K562 (cell line): ENCODE measurements around the gene BOLA1.

ENCODE experiments used
- JUN ChIP-seq, 2 experiments: sonication (generic) in 1 of 2; formaldehyde crosslinking in 1 of 2; IDR thresholded peaks; 2 replicates each; pipeline versions ENCODE4 v1.6.1 to v1.8.0; 2012 to 2022; ENCODE audit warnings: borderline replicate concordance in 2 of 2, mild to moderate bottlenecking in 2 of 2, improper control_type of control experiment in 1 of 2, low read depth in 1 of 2, low read length in 1 of 2, missing genetic modification reagents in 1 of 2
- NCOA2 ChIP-seq, 2 experiments: fragments of 450-650 bp; IDR thresholded peaks; 2 replicates each; pipeline ENCODE4 v1.6.1; 2018; ENCODE audit warnings: mild to moderate bottlenecking in 2 of 2, moderate library complexity in 1 of 2; ENCODE audit not compliant: partially characterized antibody in 2 of 2
- TAF1 ChIP-seq: IDR thresholded peaks from 2 replicates; pipeline ENCODE4 v1.6.1; 2011; ENCODE audit warnings: mild to moderate bottlenecking, low read length, moderate library complexity; ENCODE audit not compliant: insufficient read depth, control insufficient read depth, severe bottlenecking; ENCODE audit errors: extremely low read depth
- U2AF1 ChIP-seq: fragments of 200-400 bp; formaldehyde crosslinking; optimal IDR thresholded peaks from 2 replicates; pipeline ENCODE3; 2017; ENCODE audit warnings: mild to moderate bottlenecking, low read depth, low read length, moderate library complexity
- ZNF316 ChIP-seq: fragments of 450-650 bp; IDR thresholded peaks from 2 replicates; pipeline ENCODE4 v1.6.1; 2016
- ZNF444 ChIP-seq: fragments of 250-450 bp; sonication (Bioruptor Pico); IDR thresholded peaks from 2 replicates; pipeline ENCODE4 v1.4.0; 2020; ENCODE audit warnings: mild to moderate bottlenecking, moderate library complexity
- TF ChIP-seq, protein P1 (sequence below), 3 experiments: fragments of 200-800 bp in 1 of 3; fragments of 250-450 bp in 1 of 3; fragments of 450-650 bp in 1 of 3; sonication (Bioruptor Pico) in 1 of 3; sonication (Bioruptor generic) in 1 of 3; formaldehyde crosslinking in 1 of 3; IDR thresholded peaks; 2 replicates each; pipeline versions ENCODE4 v1.6.1 to v1.8.0; 2016 to 2022; ENCODE audit warnings: mild to moderate bottlenecking in 2 of 3, missing genetic modification characterization in 2 of 3, missing compliant biosample characterization in 1 of 3, moderate library complexity in 1 of 3
- TF ChIP-seq, protein P2 (sequence below): sonication (generic); formaldehyde crosslinking; IDR thresholded peaks from 2 replicates; pipeline ENCODE4 v1.8.0; 2022; ENCODE audit warnings: mild to moderate bottlenecking, low read depth, missing genetic modification reagents

DNA sequence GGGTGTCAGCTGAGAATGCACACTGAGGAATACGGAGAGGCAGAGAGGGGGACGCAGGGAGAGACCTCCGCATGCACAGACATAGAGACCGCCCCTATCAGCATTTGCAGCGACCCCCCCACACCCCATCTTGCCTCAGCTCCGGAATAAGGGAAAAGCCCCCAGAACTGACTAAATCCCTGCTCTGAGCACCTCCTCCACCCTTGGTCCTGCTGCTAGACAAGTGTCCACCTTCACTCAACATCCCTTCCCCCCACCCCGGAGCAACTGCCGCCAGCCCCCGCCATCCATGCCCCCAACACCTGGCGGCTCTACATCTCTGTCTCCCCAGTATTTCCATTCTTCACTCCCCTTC is 17.5 kb downstream of the BOLA1 start:
- TF ChIP-seq U2AF1 (no peak), NCOA2 (IDR thresholded peaks at IDR 0.05; ENCODE audit: partially characterized antibody in 2 of 2) (no peak), JUN (IDR thresholded peaks at IDR 0.05; ENCODE audit: borderline replicate concordance, low read depth, low read length) (no peak), JUN (CRISPR knock-in tag; IDR thresholded peaks at IDR 0.05; ENCODE audit: borderline replicate concordance) (no peak), TAF1 (no peak), ZNF316 (no peak), ZNF444 (CRISPR knock-in tag) (no peak)
- TF ChIP-seq, protein P1, sequence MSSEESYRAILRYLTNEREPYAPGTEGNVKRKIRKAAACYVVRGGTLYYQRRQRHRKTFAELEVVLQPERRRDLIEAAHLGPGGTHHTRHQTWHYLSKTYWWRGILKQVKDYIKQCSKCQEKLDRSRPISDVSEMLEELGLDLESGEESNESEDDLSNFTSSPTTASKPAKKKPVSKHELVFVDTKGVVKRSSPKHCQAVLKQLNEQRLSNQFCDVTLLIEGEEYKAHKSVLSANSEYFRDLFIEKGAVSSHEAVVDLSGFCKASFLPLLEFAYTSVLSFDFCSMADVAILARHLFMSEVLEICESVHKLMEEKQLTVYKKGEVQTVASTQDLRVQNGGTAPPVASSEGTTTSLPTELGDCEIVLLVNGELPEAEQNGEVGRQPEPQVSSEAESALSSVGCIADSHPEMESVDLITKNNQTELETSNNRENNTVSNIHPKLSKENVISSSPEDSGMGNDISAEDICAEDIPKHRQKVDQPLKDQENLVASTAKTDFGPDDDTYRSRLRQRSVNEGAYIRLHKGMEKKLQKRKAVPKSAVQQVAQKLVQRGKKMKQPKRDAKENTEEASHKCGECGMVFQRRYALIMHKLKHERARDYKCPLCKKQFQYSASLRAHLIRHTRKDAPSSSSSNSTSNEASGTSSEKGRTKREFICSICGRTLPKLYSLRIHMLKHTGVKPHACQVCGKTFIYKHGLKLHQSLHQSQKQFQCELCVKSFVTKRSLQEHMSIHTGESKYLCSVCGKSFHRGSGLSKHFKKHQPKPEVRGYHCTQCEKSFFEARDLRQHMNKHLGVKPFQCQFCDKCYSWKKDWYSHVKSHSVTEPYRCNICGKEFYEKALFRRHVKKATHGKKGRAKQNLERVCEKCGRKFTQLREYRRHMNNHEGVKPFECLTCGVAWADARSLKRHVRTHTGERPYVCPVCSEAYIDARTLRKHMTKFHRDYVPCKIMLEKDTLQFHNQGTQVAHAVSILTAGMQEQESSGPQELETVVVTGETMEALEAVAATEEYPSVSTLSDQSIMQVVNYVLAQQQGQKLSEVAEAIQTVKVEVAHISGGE (CRISPR knock-in tag; IDR thresholded peaks at IDR 0.05), result no peak
- TF ChIP-seq, protein P2, sequence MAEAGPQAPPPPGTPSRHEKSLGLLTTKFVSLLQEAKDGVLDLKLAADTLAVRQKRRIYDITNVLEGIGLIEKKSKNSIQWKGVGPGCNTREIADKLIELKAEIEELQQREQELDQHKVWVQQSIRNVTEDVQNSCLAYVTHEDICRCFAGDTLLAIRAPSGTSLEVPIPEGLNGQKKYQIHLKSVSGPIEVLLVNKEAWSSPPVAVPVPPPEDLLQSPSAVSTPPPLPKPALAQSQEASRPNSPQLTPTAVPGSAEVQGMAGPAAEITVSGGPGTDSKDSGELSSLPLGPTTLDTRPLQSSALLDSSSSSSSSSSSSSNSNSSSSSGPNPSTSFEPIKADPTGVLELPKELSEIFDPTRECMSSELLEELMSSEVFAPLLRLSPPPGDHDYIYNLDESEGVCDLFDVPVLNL (CRISPR knock-in tag), result no peak
